Renal cortical epithelial cell (primary cell): ENCODE measurements around the gene TRIP12. TPM values are rescaled to one million over a fixed set of nuclear protein-coding genes. Genes with fewer than 3 reads are reported as not detected.
"Not testable (repeated sequence)": the region's sequence is repeated elsewhere in the genome, so short reads cannot be mapped to it uniquely, and the experiment has no call there.

Source experiments
- DNase-seq: peaks from one replicate; pipeline ENCODE4 v3.0.0-alpha.2; 2011; ENCODE audit warnings: low read depth
- total RNA-seq: library from RNA; depleted of rRNA; stranded (reverse); fragments of >200 nt; gene quantifications from 2 replicates; pipeline ENCODE4 v1.2.3, GENCODE V29; 2014

Gene TRIP12
- total RNA-seq, 1 donor from 2014 or later: 346 TPM

DNA sequence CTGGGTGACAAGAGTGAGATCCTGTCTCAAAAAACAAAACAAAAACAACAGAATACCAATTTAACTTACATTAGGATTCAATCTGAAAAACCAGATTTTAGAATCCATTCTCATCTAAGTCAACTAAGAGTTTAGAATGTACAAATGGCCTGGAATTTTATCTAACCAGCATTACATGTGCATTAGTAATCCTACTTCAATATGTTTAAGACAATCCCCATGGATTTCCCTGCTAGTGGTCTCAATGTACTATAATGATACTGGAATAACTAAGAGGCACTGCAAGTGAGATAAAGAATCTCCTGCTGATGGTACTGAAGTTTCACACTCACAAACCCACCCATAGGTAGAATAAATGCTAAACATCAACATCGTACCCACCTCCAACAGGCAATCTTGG lies 153.6 kb downstream of the TRIP12 start:
- no peak for DNase-seq

DNA sequence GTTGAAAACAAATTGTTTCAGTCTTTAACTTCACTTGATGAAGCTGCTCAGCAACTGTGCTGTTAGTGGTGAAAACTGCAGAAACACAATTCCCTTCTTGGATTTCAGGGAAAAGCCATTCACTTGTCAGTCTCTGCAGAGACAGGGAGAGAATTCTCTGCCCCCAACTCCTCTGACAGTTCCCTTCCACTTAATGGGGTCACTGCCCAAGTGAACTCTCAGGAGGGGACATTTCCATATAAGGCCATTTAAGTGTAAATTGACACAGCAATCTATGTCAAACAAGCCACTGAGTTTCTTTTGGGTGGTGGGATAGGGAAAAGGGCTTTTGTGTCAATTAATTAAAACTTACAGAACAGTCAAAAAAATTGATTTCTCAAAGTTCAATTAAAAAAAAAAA lies 156.1 kb downstream of the TRIP12 start:
- no peak for DNase-seq

DNA sequence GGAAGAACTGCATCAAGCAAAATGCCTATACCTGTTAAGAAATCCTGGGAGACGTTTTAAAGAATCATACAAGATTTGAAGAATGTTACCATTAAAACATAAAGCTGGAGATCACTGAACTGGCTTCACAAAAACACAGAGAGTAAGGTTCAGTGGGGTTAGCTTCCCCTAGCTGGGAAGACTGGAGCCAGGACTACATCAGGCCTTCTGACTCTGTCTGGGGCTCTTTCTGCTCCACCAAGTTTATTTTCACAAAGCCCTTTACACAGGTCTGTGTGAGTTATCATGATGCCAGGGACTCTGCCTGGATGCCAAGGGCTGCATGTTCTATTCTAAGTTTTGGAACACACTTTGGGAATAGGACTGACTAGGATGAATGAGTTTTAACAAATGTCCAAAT lies 160.1 kb downstream of the TRIP12 start:
- DNase-seq: no peak

DNA sequence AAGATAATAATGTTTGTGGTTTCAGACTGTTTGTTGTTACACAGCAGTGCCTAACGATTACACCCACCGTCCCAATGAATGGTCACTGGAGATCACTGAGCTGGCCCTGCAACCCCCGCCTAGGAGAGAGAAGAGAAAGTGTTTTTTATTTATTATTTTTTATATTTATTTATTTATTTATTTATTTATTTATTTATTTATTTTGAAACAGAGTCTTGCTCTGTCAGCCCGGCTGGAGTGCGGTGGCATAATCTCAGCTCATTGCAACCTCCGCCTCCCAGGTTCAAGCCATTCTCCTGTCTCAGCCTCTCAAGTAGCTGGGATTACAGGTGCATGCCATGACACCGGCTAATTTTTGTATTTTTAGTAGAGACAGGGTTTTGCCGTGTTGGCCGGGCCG lies 164.3 kb downstream of the TRIP12 start:
- DNase-seq: not testable (repeated sequence)

DNA sequence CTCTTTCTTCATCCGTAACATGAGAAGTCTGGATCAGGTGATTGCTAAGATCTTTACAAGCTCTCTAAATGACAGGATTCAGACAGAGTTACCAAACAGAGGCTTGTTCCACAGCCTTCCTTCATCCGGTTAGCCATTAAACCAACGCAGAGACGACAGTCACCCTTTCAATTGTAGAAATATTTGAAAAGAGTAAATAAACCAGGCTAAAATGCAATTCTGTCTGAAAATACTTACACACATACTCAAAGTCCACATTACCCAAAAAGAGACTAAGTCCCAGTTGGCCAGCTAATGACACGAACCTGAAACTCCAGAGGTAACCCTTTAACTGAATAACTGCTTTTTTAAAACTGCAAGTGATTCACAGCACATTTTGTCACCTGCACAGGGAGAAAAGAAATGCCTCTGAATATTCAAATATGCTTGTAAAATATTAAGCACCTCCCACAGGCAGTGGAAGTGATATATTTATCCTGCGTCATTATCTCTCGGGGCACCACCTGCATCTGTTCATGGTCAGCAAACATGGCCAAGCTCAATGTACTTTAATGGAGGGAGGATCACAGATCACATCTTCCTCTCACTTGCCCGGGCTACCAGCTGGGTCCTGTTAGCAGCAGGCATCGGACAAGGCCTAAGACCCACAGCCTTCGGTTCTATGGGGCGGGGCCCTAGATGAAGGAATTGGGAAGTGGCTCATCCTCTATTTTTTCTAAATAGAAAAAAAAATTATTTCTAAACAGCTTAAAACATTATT lies 168.7 kb downstream of the TRIP12 start:
- peak; percentile 40 for DNase-seq

- DNase-seq: no peak
Measured at GRCh38 chr2:229749779-229750178, 172.0 kb downstream of the TRIP12 start.

GRCh38 chr2:229748950-229749349 lies 172.9 kb downstream of the TRIP12 start:
- DNase-seq: no peak

DNA sequence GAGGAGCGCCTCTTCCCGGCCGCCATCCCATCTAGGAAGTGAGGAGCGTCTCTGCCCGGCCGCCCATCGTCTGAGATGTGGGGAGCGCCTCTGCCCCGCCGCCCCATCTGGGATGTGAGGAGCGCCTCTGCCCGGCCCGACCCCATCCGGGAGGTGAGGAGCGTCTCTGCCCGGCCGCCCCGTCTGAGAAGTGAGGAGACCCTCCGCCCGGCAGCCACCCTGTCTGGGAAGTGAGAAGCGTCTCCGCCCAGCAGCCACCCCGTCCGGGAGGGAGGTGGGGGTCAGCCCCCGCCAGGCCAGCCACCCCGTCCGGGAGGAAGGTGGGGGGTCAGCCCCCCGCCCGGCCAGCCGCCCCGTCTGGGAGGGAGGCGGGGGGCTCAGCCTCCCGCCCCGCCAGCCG lies 179.1 kb downstream of the TRIP12 start:
- not testable (repeated sequence) for DNase-seq

- no peak for DNase-seq
Measured at GRCh38 chr2:229740279-229740678, 181.5 kb downstream of the TRIP12 start.

- DNase-seq: no peak
Measured at GRCh38 chr2:229738024-229738625, 183.7 kb downstream of the TRIP12 start.

GRCh38 chr2:229734410-229734809 lies 187.4 kb downstream of the TRIP12 start:
- DNase-seq: no peak

GRCh38 chr2:229733611-229734245 lies 188.1 kb downstream of the TRIP12 start:
- no peak for DNase-seq

- DNase-seq: no peak
Measured at GRCh38 chr2:229732897-229733296, 188.9 kb downstream of the TRIP12 start.

GRCh38 chr2:229731916-229732315 lies 189.9 kb downstream of the TRIP12 start:
- DNase-seq: peak; percentile 33

DNA sequence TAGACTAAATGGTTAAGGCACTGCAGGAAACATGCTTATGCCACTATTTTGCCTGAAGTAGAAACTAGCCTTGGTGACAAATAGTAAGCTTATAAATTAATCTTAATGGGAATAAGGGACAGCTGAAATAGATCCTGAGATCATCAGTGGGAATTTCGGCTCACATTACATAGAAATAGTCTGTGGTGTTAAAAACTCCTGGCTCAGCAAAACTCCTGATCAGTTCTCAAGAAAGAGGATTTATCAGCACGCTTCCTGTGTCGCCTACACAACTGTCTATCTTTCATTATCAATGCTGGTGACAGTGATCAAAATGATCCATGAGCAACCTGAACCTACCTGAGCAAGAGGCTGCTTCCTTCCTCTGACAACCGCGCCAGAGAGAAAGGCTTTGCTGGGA lies 190.4 kb downstream of the TRIP12 start:
- DNase-seq: no peak

DNA sequence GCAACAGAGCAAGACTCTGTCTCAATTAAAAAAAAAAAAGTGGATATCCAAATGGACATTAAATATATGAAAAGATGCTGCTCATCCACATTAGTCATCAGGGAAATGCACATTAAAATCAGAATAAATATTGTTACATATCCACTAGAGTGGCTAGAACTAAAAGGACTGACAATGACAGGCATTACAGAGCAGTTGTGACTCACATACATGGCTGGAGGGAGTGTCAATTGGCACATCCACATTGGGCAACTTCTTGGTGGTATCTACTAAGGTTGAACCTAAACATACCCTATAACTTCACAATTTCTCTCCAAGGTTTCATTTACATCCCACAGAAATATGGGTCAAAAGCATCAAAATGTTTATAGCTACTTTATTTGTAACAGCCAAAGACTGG lies 193.4 kb downstream of the TRIP12 start:
- DNase-seq: no peak

- no peak for DNase-seq
Measured at GRCh38 chr2:229726643-229727042, 195.2 kb downstream of the TRIP12 start.

DNA sequence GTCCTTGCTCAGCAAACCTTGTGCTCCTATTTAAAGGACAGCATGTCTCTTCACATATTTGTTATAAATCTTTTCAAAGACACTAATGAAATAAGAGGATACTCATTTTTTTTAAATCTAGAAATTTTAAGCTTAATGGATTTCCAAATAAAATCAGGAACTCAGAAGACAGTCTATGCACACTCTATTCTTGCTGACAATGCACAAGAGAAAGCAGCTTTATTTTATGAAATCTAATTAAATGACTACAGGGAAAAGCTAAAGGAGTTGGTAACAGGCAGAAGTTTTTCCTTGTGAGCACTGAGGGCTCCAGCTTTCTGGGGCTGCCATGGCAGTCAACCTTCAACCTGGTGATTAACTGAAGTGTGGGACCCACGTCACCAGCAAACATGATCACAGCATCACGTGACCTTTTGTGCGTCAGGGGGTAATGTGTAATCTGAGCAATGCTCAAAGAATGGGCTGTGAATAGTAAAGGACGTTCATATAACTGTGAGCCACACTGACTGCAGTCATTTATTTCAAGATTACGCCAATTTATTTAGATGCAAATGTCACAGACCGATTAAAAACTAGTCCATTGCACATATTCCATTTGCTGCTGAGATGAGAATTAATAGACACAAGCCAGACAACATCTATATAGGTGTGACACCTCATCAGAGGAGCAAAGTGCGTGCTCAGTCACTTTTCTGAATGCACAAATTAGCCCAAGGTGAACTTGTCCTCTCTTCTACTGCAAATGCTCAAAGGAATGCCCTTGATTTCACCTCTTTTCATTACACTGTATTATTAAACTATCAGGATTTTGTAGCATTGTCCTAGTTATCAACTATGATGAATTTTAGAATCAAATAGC lies 195.9 kb downstream of the TRIP12 start:
- DNase-seq: peak; percentile 86

GRCh38 chr2:229723192-229723591 lies 198.6 kb downstream of the TRIP12 start:
- DNase-seq: not testable (repeated sequence)

DNA sequence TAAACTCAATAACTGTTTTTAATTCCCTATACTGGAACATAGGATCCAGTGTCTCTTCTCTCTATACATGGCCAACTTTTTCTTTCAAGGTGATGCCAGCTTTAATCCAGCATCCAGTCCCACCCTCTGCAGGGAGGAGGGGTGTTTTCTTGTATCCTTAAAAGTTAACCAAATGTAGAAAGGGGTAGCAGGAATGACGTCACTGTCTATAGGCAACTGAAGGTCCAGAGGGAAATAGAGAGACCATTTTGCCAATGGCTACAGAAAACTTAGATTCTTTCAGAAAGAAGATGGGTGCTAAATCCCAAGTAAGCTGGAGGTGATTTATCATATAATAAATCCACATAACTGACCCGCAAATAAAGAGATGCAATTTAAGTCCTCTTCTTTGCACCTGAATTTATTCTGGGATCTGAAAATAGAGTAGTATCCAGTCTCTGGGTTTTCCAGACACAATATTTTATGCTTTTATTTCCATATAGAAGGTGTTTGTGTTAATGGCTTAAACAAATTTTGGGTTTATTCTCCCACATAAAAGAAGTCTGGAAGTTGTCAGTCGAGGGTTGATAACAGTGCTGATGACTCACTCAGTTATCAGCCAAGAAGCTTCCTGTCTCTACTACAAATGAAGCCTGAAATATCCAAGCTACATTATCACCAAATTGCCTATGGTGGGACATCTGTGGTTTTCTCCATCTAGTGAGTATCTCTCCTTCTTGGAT lies 201.7 kb downstream of the TRIP12 start:
- DNase-seq: no peak

- no peak for DNase-seq
Measured at GRCh38 chr2:229718057-229718456, 203.8 kb downstream of the TRIP12 start.
